HL-60 (cell line): ENCODE data around the gene ITSN2.

Experiments used
- CTCF ChIP-seq: IDR thresholded peaks from one replicate; pipeline ENCODE4 v1.5.1; 2011; ENCODE audit warnings: low read length, control low read depth, inconsistent platforms; ENCODE audit not compliant: insufficient read depth
- GABPA ChIP-seq: IDR thresholded peaks from 2 replicates; pipeline ENCODE4 v1.6.1; 2012; ENCODE audit warnings: low read depth
- POLR2AphosphoS5 ChIP-seq: IDR thresholded peaks from 2 replicates; pipeline ENCODE4 v1.6.1; 2012; ENCODE audit warnings: low read depth
- REST ChIP-seq: IDR thresholded peaks from 2 replicates; pipeline ENCODE4 v1.6.1; 2012; ENCODE audit warnings: low read depth; ENCODE audit not compliant: insufficient replicate concordance
- SPI1 ChIP-seq: IDR thresholded peaks from 2 replicates; pipeline ENCODE4 v1.6.1; 2012; ENCODE audit warnings: low read depth, mild to moderate bottlenecking, borderline replicate concordance

- no peak for TF ChIP-seq CTCF
- no peak for TF ChIP-seq SPI1
- no peak for TF ChIP-seq POLR2AphosphoS5
- no peak for TF ChIP-seq REST
- TF ChIP-seq GABPA = no peak
These were observed 56.2 kb downstream of the ITSN2 start for GRCh38 chr2:24304098-24304497.
